HepG2 (cell line): ENCODE measurements around the gene SYDE1. TPM values are rescaled to one million over a fixed set of nuclear protein-coding genes. Genes with fewer than 3 reads are reported as not detected.

Experiments
- ATAC-seq: fragments of 200-7000 bp; cut with Tn5 transposase; 3 replicates; pipeline ENCODE4 v1.9.1; 2020; ENCODE audit warnings: mild to moderate bottlenecking, moderate library complexity
- BruUV-seq: library from RNA; stranded (reverse); fragments of 400-500 nt; replicated peaks from 2 replicates; lab custom pipeline; 2021; lab: Mats Ljungman, UMichigan
- CTCF ChIA-PET: fragments of 300-600 bp; formaldehyde crosslinking; extraction: SDS; loops from one replicate; lab custom pipeline; 2021; ENCODE audit warnings: low total read pairs, inconsistent platforms, low intra/inter-chr PET ratio; lab: Yijun Ruan, JAX
- POLR2A ChIA-PET: fragments of 350-600 bp; sonication (Branson Sonifier 250); formaldehyde crosslinking; loops from one replicate; lab custom pipeline; 2020; ENCODE audit warnings: antibody characterized with exemption, inconsistent platforms; lab: Yijun Ruan, JAX
- DNase-seq: peaks from one replicate; pipeline ENCODE4 v3.0.0-alpha.2; 2015; ENCODE audit warnings: low spot score
- FAIRE-seq: peaks from 3 replicates; lab custom pipeline; 2011; peaks lifted over from hg19 to GRCh38; lab: Jason Lieb, UNC
- H2AFZ ChIP-seq: one replicate; pipeline ENCODE4 v1.6.1; 2011; ENCODE audit warnings: low read length, inconsistent platforms
- H3K27ac ChIP-seq: fragments of 300-600 bp; 3 replicates; pipeline ENCODE4 v1.8.0; 2011; ENCODE audit warnings: mixed run types, mild to moderate bottlenecking, mixed read lengths, low read length, inconsistent platforms; ENCODE audit not compliant: insufficient read depth; ENCODE audit errors: extremely low read length
- H3K27me3 ChIP-seq, 2 experiments: fragments of 200-600 bp in 1 of 2; 2 replicates in 1 of 2; 3 replicates in 1 of 2; pipeline versions ENCODE4 v1.6.0 to v1.8.0; 2011; ENCODE audit warnings: low read length in 2 of 2, mild to moderate bottlenecking in 2 of 2, moderate library complexity in 2 of 2, inconsistent platforms in 1 of 2; ENCODE audit not compliant: insufficient read depth in 2 of 2, control insufficient read depth in 1 of 2
- H3K36me3 ChIP-seq, 2 experiments: fragments of 200-600 bp in 1 of 2; replicated peaks in 1 of 2; 2 replicates in 1 of 2; 3 replicates in 1 of 2; pipeline versions ENCODE4 v1.5.1 to v1.8.0; 2011; ENCODE audit warnings: low read length in 2 of 2, inconsistent platforms in 1 of 2; ENCODE audit not compliant: insufficient read depth in 2 of 2, control insufficient read depth in 1 of 2
- H3K4me1 ChIP-seq: 2 replicates; pipeline ENCODE4 v1.5.1; 2012; ENCODE audit warnings: low read length, inconsistent platforms; ENCODE audit not compliant: insufficient read depth
- H3K4me2 ChIP-seq: 2 replicates; pipeline ENCODE4 v1.6.0; 2011; ENCODE audit warnings: low read depth, low read length, inconsistent platforms
- H3K4me3 ChIP-seq, 3 experiments: fragments of 200-600 bp in 1 of 3; sonication (generic), shearing (Covaris generic) in 1 of 3; replicated peaks in 1 of 3; 2 replicates each; pipeline ENCODE4 v1.5.1; 2011 to 2016; ENCODE audit warnings: low read length in 3 of 3, inconsistent platforms in 2 of 3, low read depth in 2 of 3, mild to moderate bottlenecking in 2 of 3, control low read depth in 1 of 3, mixed read lengths in 1 of 3; ENCODE audit not compliant: insufficient read depth in 1 of 3
- H3K79me2 ChIP-seq: one replicate; pipeline ENCODE4 v1.6.1; 2011; ENCODE audit warnings: low read length, inconsistent platforms; ENCODE audit not compliant: insufficient read depth
- H3K9ac ChIP-seq: 2 replicates; pipeline ENCODE4 v1.6.0; 2011; ENCODE audit warnings: mild to moderate bottlenecking, low read depth, low read length, inconsistent platforms; ENCODE audit not compliant: insufficient read depth
- H3K9me3 ChIP-seq: 2 replicates; pipeline ENCODE4 v1.5.1; 2012; ENCODE audit warnings: mild to moderate bottlenecking, low read length
- H4K20me1 ChIP-seq: 2 replicates; pipeline ENCODE4 v1.6.0; 2011; ENCODE audit warnings: inconsistent platforms, mild to moderate bottlenecking, low read length, moderate library complexity; ENCODE audit not compliant: insufficient read depth
- CBX5 ChIP-seq: sonication (generic); formaldehyde crosslinking; IDR thresholded peaks from 2 replicates; pipeline ENCODE4 v1.4.0; 2020; ENCODE audit warnings: missing genetic modification reagents, borderline replicate concordance
- IRX3 ChIP-seq: sonication (generic); formaldehyde crosslinking; IDR thresholded peaks from 2 replicates; pipeline ENCODE4 v1.8.1; 2023; ENCODE audit warnings: mild to moderate bottlenecking, low read depth, missing genetic modification reagents, borderline replicate concordance
- NCOA5 ChIP-seq: sonication (generic); formaldehyde crosslinking; IDR thresholded peaks from 2 replicates; pipeline ENCODE4 v1.4.0; 2020; ENCODE audit warnings: missing genetic modification reagents
- PRMT3 ChIP-seq: sonication (generic); formaldehyde crosslinking; IDR thresholded peaks from 2 replicates; pipeline ENCODE4 v1.8.1; 2022; ENCODE audit warnings: low read depth, mild to moderate bottlenecking, moderate library complexity, missing genetic modification reagents, borderline replicate concordance
- RBM39 ChIP-seq: fragments of 200-400 bp; formaldehyde crosslinking; IDR thresholded peaks from one replicate; pipeline ENCODE4 v1.6.1; 2018; ENCODE audit warnings: antibody characterized with exemption, mild to moderate bottlenecking, low read depth, low read length; ENCODE audit not compliant: poor library complexity, severe bottlenecking
- SMC3 ChIP-seq: IDR thresholded peaks from 2 replicates; pipeline ENCODE4 v1.6.1; 2011; ENCODE audit warnings: low read length, improper control_type of control experiment
- STAG1 ChIP-seq: sonication (generic); formaldehyde crosslinking; IDR thresholded peaks from 2 replicates; pipeline ENCODE4 v1.4.0; 2020; ENCODE audit warnings: missing genetic modification reagents
- TMF1 ChIP-seq: sonication (generic); formaldehyde crosslinking; IDR thresholded peaks from 2 replicates; pipeline ENCODE4 v1.8.1; 2022; ENCODE audit warnings: low read depth, missing genetic modification reagents
- ZFP37 ChIP-seq: sonication (generic); formaldehyde crosslinking; IDR thresholded peaks from 2 replicates; pipeline ENCODE4 v1.4.0; 2020; ENCODE audit warnings: missing genetic modification reagents, borderline replicate concordance
- ZNF570 ChIP-seq: sonication (generic); formaldehyde crosslinking; IDR thresholded peaks from 2 replicates; pipeline ENCODE4 v1.4.0; 2020; ENCODE audit warnings: mild to moderate bottlenecking, missing genetic modification reagents, borderline replicate concordance
- ZNF652 ChIP-seq: IDR thresholded peaks from 2 replicates; pipeline ENCODE4 v1.6.1; 2016; ENCODE audit warnings: low read depth, borderline replicate concordance
- ZNF777 ChIP-seq: sonication (generic); formaldehyde crosslinking; IDR thresholded peaks from 2 replicates; pipeline ENCODE4 v1.4.0; 2020; ENCODE audit warnings: missing genetic modification reagents
- ZNF83 ChIP-seq: sonication (generic); formaldehyde crosslinking; IDR thresholded peaks from 2 replicates; pipeline ENCODE4 v1.4.0; 2020; ENCODE audit warnings: missing genetic modification reagents, mild to moderate bottlenecking, borderline replicate concordance
- ZZZ3 ChIP-seq: sonication (generic); formaldehyde crosslinking; IDR thresholded peaks from 2 replicates; pipeline ENCODE4 v1.4.0; 2020; ENCODE audit warnings: missing genetic modification reagents, mild to moderate bottlenecking, borderline replicate concordance
- WGBS: methylation state at CpG from one replicate; pipeline ENCODE4 v1.1.6; 2017; ENCODE audit warnings: low lambda C conversion rate; 5-methylcytosine and 5-hydroxymethylcytosine counted together
- in situ Hi-C: cut with HindIII; loops from 2 replicates; pipeline ENCODE4 v1.10.0; 2017; ENCODE audit warnings: low pct_unique_long_range_greater_than_20kb; ENCODE audit not compliant: extremely low pct_ligation_motif_present
- intact Hi-C: fragments of 100-400 bp; cut with micrococcal nuclease; formaldehyde crosslinking; loops from one replicate; pipeline ENCODE4 v1.10.0; 2022; ENCODE audit not compliant: unreplicated experiment
- polyA plus RNA-seq, 8 experiments: library from polyadenylated mRNA; depleted of rRNA in 3 of 8; stranded (reverse) in 7 of 8; unstranded in 1 of 8; fragments of >200 nt; fragmentation: Illumina TruSeq in 4 of 8; extraction: Trizol in 4 of 8; gene quantifications; 2 replicates each; pipeline versions ENCODE4 v1.2.1 to v1.2.3, GENCODE V29; 2011 to 2016; ENCODE audit warnings: low read depth in 4 of 8, missing spikeins in 1 of 8, mixed read lengths in 1 of 8; ENCODE audit not compliant: insufficient read depth in 1 of 8
- total RNA-seq, 5 experiments: library from RNA; depleted of rRNA; stranded (reverse); fragments of >200 nt; fragmentation: Illumina TruSeq; extraction: Trizol; gene quantifications; 2 replicates each; pipeline ENCODE4 v1.2.3, GENCODE V29; 2016; ENCODE audit warnings: low read depth in 1 of 5
- TF ChIP-seq, protein P1 (sequence below): sonication (generic); formaldehyde crosslinking; IDR thresholded peaks from 2 replicates; pipeline ENCODE4 v1.4.0; 2020; ENCODE audit warnings: missing genetic modification reagents, mild to moderate bottlenecking, borderline replicate concordance
- TF ChIP-seq, protein P2 (sequence below): sonication (generic); formaldehyde crosslinking; IDR thresholded peaks from 2 replicates; pipeline ENCODE4 v1.4.0; 2020; ENCODE audit warnings: missing genetic modification reagents
- TF ChIP-seq, protein P3 (sequence below): sonication (generic); formaldehyde crosslinking; IDR thresholded peaks from 2 replicates; pipeline ENCODE4 v1.8.0; 2022; ENCODE audit warnings: missing genetic modification reagents, mild to moderate bottlenecking, inconsistent platforms, borderline replicate concordance
- TF ChIP-seq, protein P4 (sequence below): sonication (generic); formaldehyde crosslinking; IDR thresholded peaks from 2 replicates; pipeline ENCODE4 v1.5.0; 2020; ENCODE audit warnings: mild to moderate bottlenecking, missing genetic modification reagents, moderate library complexity

The SYDE1 gene
- total and polyA plus RNA-seq, 2 of the 13 experiments (the other 11 are each of a cell fraction or from before 2014, with no cell fraction given) = 4.3 to 13.6 TPM

DNA sequence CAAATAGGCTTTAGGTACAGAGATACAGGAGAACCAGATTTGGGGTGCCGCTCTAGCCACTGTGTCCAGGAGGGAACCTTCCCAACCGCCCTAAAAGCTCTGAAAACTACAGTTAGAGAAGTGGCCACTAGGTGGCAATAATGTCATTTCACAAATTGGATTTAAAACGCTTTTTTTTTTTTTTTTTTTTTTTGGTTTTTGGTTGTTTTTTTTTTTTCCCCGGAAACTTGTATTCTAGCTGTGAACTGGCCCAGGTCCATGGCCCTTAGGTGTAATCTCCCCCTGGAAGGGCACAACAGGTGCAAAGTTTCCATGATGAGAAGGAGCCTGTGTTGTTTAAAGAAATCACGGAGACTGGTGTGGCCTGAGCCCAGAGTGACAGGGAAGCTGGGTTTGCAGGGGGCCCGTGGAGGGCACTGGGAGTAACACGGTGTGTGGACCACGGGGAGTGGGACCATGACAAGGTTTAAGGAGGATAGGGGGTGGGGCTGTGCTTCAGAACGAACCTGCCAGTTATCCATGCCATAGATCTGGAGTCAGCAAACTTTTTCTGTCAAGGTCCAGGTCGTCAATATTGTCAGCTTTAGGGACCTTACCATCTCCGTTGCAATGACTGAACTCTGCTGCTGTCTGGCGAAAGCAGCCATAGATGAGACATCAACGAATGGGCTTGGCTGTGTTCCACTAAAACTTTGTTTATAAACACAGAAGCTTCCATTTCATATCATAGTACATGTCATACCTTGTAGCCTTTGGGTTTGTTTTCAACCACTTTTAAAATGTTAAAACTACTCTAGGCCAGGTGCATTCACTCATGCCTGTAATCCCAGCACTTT, 15.1 kb upstream of the SYDE1 start:
- no peak overlapping the region for H3K9ac ChIP-seq
- no peak overlapping the region for H3K27ac ChIP-seq
- ChIA-PET POLR2A (interaction anchor here (0.7 kb wide), 1 partner anchor 1650 kb away, joined by 3 read pairs; no protein-coding TSS in a partner anchor), CTCF (interaction anchor here (1.6 to 4.0 kb wide), 2 partner anchors 58 to 85 kb away, joined by 3 to 30 read pairs; no protein-coding TSS in a partner anchor)
- intact Hi-C loops = loop anchor here (1.0 kb wide), 1 partner anchor 58 kb away; no protein-coding TSS in a partner anchor
- ATAC-seq (peak; percentile 77), DNase-seq (peak; percentile 66), FAIRE-seq (peak; percentile 66)
- 2% methylated on average over 10 of the region's 13 CpGs for WGBS
- peaks cover 21% of the 10 kb centered on the region for H3K4me1 ChIP-seq
- H3K79me2 ChIP-seq = no peaks in the 10 kb centered on the region
- H3K4me2 ChIP-seq = peak overlapping the region; percentile 67
- in situ Hi-C loops = loop anchor here (25.0 kb wide), 1 partner anchor 470 kb away; no protein-coding TSS in a partner anchor
- peaks cover 0 to 9% of the 10 kb centered on the region in 2 experiments; a peak in 2 of 5 replicates for H3K27me3 ChIP-seq
- no TSS peak for BruUV-seq
- peak overlapping the region; percentile 52 for H2AFZ ChIP-seq
- no peaks in the 10 kb centered on the region for H3K36me3 ChIP-seq
- peak overlapping the region in 2 of 3 experiments; percentile 7 to 37; a peak in 3 of 6 replicates for H3K4me3 ChIP-seq
- no peaks in the 10 kb centered on the region for H3K9me3 ChIP-seq
- H4K20me1 ChIP-seq = no peaks in the 10 kb centered on the region
- no peak for TF ChIP-seq PRMT3
- no peak for TF ChIP-seq ZFP37 (CRISPR knock-in tag)
- TF ChIP-seq, protein P1, sequence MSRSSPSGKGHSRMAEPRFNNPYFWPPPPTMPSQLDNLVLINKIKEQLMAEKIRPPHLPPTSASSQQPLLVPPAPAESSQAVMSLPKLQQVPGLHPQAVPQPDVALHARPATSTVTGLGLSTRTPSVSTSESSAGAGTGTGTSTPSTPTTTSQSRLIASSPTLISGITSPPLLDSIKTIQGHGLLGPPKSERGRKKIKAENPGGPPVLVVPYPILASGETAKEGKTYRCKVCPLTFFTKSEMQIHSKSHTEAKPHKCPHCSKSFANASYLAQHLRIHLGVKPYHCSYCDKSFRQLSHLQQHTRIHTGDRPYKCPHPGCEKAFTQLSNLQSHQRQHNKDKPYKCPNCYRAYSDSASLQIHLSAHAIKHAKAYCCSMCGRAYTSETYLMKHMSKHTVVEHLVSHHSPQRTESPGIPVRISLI (CRISPR knock-in tag) = peak; percentile 95
- no peak for TF ChIP-seq ZZZ3 (CRISPR knock-in tag)
- TF ChIP-seq ZNF652 (CRISPR knock-in tag) = no peak
- TF ChIP-seq NCOA5 = no peak
- TF ChIP-seq, protein P2, sequence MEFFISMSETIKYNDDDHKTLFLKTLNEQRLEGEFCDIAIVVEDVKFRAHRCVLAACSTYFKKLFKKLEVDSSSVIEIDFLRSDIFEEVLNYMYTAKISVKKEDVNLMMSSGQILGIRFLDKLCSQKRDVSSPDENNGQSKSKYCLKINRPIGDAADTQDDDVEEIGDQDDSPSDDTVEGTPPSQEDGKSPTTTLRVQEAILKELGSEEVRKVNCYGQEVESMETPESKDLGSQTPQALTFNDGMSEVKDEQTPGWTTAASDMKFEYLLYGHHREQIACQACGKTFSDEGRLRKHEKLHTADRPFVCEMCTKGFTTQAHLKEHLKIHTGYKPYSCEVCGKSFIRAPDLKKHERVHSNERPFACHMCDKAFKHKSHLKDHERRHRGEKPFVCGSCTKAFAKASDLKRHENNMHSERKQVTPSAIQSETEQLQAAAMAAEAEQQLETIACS (CRISPR knock-in tag) = no peak
- TF ChIP-seq SMC3 = peak; percentile 20; the same call in 1 of the 2 replicates
- TF ChIP-seq IRX3 (CRISPR knock-in tag) = no peak
- TF ChIP-seq RBM39 = no peak
- TF ChIP-seq ZNF570 (CRISPR knock-in tag) = no peak
- peak; percentile 67 for TF ChIP-seq STAG1
- no peak for TF ChIP-seq CBX5
- TF ChIP-seq TMF1 (CRISPR knock-in tag) = no peak
- TF ChIP-seq ZNF83 = no peak
- TF ChIP-seq, protein P3, sequence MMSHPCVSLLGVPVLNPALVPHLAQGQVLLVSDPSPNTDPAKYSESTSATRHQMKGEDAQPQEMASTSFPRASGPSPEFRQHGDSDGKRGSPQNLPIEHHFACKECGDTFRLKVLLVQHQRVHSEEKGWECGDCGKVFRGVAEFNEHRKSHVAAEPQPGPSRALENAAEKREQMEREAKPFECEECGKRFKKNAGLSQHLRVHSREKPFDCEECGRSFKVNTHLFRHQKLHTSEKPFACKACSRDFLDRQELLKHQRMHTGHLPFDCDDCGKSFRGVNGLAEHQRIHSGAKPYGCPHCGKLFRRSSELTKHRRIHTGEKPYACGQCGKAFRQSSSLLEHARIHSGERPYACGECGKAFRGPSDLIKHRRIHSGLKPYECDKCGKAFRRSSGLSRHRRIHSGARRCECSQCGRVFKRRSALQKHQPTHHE = no peak
- TF ChIP-seq, protein P4, sequence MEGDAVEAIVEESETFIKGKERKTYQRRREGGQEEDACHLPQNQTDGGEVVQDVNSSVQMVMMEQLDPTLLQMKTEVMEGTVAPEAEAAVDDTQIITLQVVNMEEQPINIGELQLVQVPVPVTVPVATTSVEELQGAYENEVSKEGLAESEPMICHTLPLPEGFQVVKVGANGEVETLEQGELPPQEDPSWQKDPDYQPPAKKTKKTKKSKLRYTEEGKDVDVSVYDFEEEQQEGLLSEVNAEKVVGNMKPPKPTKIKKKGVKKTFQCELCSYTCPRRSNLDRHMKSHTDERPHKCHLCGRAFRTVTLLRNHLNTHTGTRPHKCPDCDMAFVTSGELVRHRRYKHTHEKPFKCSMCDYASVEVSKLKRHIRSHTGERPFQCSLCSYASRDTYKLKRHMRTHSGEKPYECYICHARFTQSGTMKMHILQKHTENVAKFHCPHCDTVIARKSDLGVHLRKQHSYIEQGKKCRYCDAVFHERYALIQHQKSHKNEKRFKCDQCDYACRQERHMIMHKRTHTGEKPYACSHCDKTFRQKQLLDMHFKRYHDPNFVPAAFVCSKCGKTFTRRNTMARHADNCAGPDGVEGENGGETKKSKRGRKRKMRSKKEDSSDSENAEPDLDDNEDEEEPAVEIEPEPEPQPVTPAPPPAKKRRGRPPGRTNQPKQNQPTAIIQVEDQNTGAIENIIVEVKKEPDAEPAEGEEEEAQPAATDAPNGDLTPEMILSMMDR = peak; percentile 63
- no peak for TF ChIP-seq ZNF777 (CRISPR knock-in tag)
